Upper lobe of right lung (tissue), 1 donor: ENCODE measurements around the gene FMN1. TPM values are rescaled to one million over a fixed set of nuclear protein-coding genes. Genes with fewer than 3 reads are reported as not detected.
A peak's percentile ranks its signal among the peaks of the same experiment; 100 is the strongest.

Experiments used
- ATAC-seq: fragments of 200-7000 bp; cut with Tn5 transposase; one replicate; pipeline ENCODE4 v1.9.1; 2020; ENCODE audit warnings: mild to moderate bottlenecking, moderate library complexity
- DNase-seq: peaks from one replicate; pipeline ENCODE4 v3.0.0-alpha.2; 2020
- H3K27ac ChIP-seq: fragments of 200-600 bp; one replicate; pipeline ENCODE4 v1.8.0; 2022
- H3K27me3 ChIP-seq: fragments of 200-600 bp; one replicate; pipeline ENCODE4 v1.8.0; 2022; ENCODE audit warnings: mild to moderate bottlenecking
- H3K36me3 ChIP-seq: fragments of 200-600 bp; one replicate; pipeline ENCODE4 v1.8.0; 2022
- H3K4me1 ChIP-seq: fragments of 200-600 bp; one replicate; pipeline ENCODE4 v1.8.0; 2022
- H3K4me3 ChIP-seq: fragments of 200-600 bp; one replicate; pipeline ENCODE4 v1.8.0; 2022; ENCODE audit warnings: mild to moderate bottlenecking
- H3K9me3 ChIP-seq: fragments of 200-600 bp; one replicate; pipeline ENCODE4 v1.8.0; 2022
- CTCF ChIP-seq: fragments of 200-600 bp; IDR thresholded peaks from one replicate; pipeline ENCODE4 v1.8.0; 2022; ENCODE audit warnings: antibody characterized with exemption
- intact Hi-C: fragments of 100-400 bp; cut with DNase I; formaldehyde crosslinking; loops from one replicate; pipeline ENCODE4 v1.11.0; 2022
- total RNA-seq: library from RNA; stranded (reverse); fragmentation: NEBNext Ultra II Directional; extraction: Animal tissue kit (Norgen Biotek cat#: 25700); gene quantifications from one replicate; pipeline ENCODE4 v1.2.1, GENCODE V29; 2021
- donor health status: DM: no; HTN: yes; CAD: no; lungs with severe emphysema.

FMN1 gene
- total RNA-seq, 1 donor from 2014 or later: 33.5 TPM

- Histone ChIP-seq H3K36me3 (peaks cover 1% of the 10 kb centered on the region), H3K9me3 (no peaks in the 10 kb centered on the region), H3K4me3 (no peak overlapping the region), H3K27me3 (no peaks in the 10 kb centered on the region), H3K4me1 (no peaks in the 10 kb centered on the region), H3K27ac (no peak overlapping the region)
- no peak for TF ChIP-seq CTCF
- intact Hi-C loops: no loop called here
- ATAC-seq: no peak
- DNase-seq: no peak
Measured at GRCh38 chr15:32893421-32893820, 301.1 kb downstream of the FMN1 start.

- Histone ChIP-seq H3K36me3 (no peaks in the 10 kb centered on the region), H3K4me3 (no peak overlapping the region), H3K27ac (no peak overlapping the region), H3K9me3 (no peaks in the 10 kb centered on the region), H3K4me1 (peaks cover 4% of the 10 kb centered on the region), H3K27me3 (no peaks in the 10 kb centered on the region)
- DNase-seq (no peak), ATAC-seq (no peak)
- intact Hi-C loops: no loop called here
- no peak for TF ChIP-seq CTCF
Measured at GRCh38 chr15:32889214-32889613, 305.3 kb downstream of the FMN1 start.

- Histone ChIP-seq H3K4me3 (no peak overlapping the region), H3K27ac (no peak overlapping the region), H3K9me3 (no peaks in the 10 kb centered on the region), H3K4me1 (peaks cover 4% of the 10 kb centered on the region), H3K27me3 (no peaks in the 10 kb centered on the region), H3K36me3 (no peaks in the 10 kb centered on the region)
- no peak for TF ChIP-seq CTCF
- ATAC-seq (no peak), DNase-seq (no peak)
- intact Hi-C loops: no loop called here
Measured at GRCh38 chr15:32888221-32888761, 306.2 kb downstream of the FMN1 start.

GRCh38 chr15:32887090-32887489, 307.4 kb downstream of the FMN1 start:
- no peak for TF ChIP-seq CTCF
- intact Hi-C loops: no loop called here
- no peaks in the 10 kb centered on the region for H3K27me3 ChIP-seq
- peak; percentile 66 for ATAC-seq
- H3K4me1 ChIP-seq: peaks cover 4% of the 10 kb centered on the region
- H3K9me3 ChIP-seq: no peaks in the 10 kb centered on the region
- H3K27ac ChIP-seq: no peak overlapping the region
- no peaks in the 10 kb centered on the region for H3K36me3 ChIP-seq
- H3K4me3 ChIP-seq: no peak overlapping the region
- DNase-seq: no peak

- Histone ChIP-seq H3K27me3 (no peaks in the 10 kb centered on the region), H3K27ac (no peak overlapping the region), H3K36me3 (no peaks in the 10 kb centered on the region), H3K9me3 (no peaks in the 10 kb centered on the region), H3K4me3 (no peak overlapping the region), H3K4me1 (peaks cover 4% of the 10 kb centered on the region)
- DNase-seq (no peak), ATAC-seq (no peak)
- no peak for TF ChIP-seq CTCF
- intact Hi-C loops: no loop called here
Measured at GRCh38 chr15:32886459-32886858, 308.1 kb downstream of the FMN1 start.

GRCh38 chr15:32885713-32886112, 308.8 kb downstream of the FMN1 start:
- no peak for TF ChIP-seq CTCF
- Histone ChIP-seq H3K4me1 (peaks cover 4% of the 10 kb centered on the region), H3K9me3 (no peaks in the 10 kb centered on the region), H3K36me3 (no peaks in the 10 kb centered on the region), H3K4me3 (no peak overlapping the region), H3K27me3 (no peaks in the 10 kb centered on the region), H3K27ac (no peak overlapping the region)
- ATAC-seq (no peak), DNase-seq (no peak)
- intact Hi-C loops: no loop called here
